Measurements from ENCODE around the gene OR1E1. TPM values are rescaled to one million over a fixed set of nuclear protein-coding genes. Genes with fewer than 3 reads are reported as not detected.

The OR1E1 gene
- total and polyA plus RNA-seq, 2 experiments from 2014 or later = not detected

- ATAC-seq = peak; percentile 98
- peak; percentile 80 for DNase-seq (ENCODE audit: low spot score)
- Histone ChIP-seq H2AFZ (no peak overlapping the region), H3K4me2 (no peak overlapping the region), H3K4me1 (ENCODE audit: insufficient read depth) (no peaks in the 10 kb centered on the region), H3K36me3 (ENCODE audit: insufficient read depth) (no peaks in the 10 kb centered on the region), H3K27ac (ENCODE audit: low read depth) (no peak overlapping the region), H4K20me1 (replicated peaks; ENCODE audit: insufficient read depth) (no peaks in the 10 kb centered on the region), H3K27me3 (ENCODE audit: insufficient read depth) (no peaks in the 10 kb centered on the region), H3K9me2 (ENCODE audit: insufficient read depth) (no peaks in the 10 kb centered on the region), H3K4me3 (no peak overlapping the region), H3K79me2 (replicated peaks; ENCODE audit: insufficient read depth) (no peaks in the 10 kb centered on the region), H3F3A (replicated peaks; ENCODE audit: low read depth) (no peaks in the 10 kb centered on the region)
- Mint-ChIP-seq H3K4me3 (no peak overlapping the region), H3K27ac (0 out of 2 replicates have a peak overlapping the region, but pooled peaks have one; percentile 23), H3K36me3 (ENCODE audit: low read depth) (no peaks in the 10 kb centered on the region), H3K27me3 (ENCODE audit: insufficient read depth, low read depth, poor library complexity) (no peaks in the 10 kb centered on the region), H3K9me3 (no peaks in the 10 kb centered on the region), H3K4me1 (peaks cover 3% of the 10 kb centered on the region; the same call in 1 of the 3 replicates)
- TF ChIP-seq EZH2 (IDR thresholded peaks at IDR 0.05; ENCODE audit: low read depth, unreplicated experiment) = no peak
- no peak for TF ChIP-seq NANOG (IDR thresholded peaks at IDR 0.05; ENCODE audit: borderline replicate concordance)
- no peak for TF ChIP-seq EZH2phosphoT487 (IDR thresholded peaks at IDR 0.05; ENCODE audit: unreplicated experiment)
- peak; percentile 69 to 93 for TF ChIP-seq CTCF (conservative IDR thresholded peaks at IDR 0.05; ENCODE audit: low read depth in 2 of 2)
- TF ChIP-seq JUNB (IDR thresholded peaks at IDR 0.05; ENCODE audit: unreplicated experiment) = no peak
- TF ChIP-seq ZNF114 (CRISPR knock-in tag; IDR thresholded peaks at IDR 0.05) = no peak
- TF ChIP-seq ZNF331 (CRISPR knock-in tag; IDR thresholded peaks at IDR 0.05; ENCODE audit: low read depth) = no peak
- TF ChIP-seq ZNF462 (CRISPR knock-in tag; IDR thresholded peaks at IDR 0.05) = no peak
- TF ChIP-seq ETS1 (IDR thresholded peaks at IDR 0.05) = no peak
- TF ChIP-seq REST (IDR thresholded peaks at IDR 0.05; ENCODE audit: unreplicated experiment) = no peak
- TF ChIP-seq CREB1 (CRISPR knock-in tag; IDR thresholded peaks at IDR 0.05; ENCODE audit: low read depth) = peak; percentile 72
- TF ChIP-seq STAT1 (IDR thresholded peaks at IDR 0.05; ENCODE audit: unreplicated experiment) = no peak
- TF ChIP-seq POLR2AphosphoS5 (IDR thresholded peaks at IDR 0.05; ENCODE audit: low read depth) = no peak
Measured at GRCh38 chr17:3447625-3448024, 49.4 kb upstream of the OR1E1 start.

Data from GM23338 (cell line).